Hypothalamus (tissue), 51 donors: ENCODE measurements around the gene DMD.
"Not testable (repeated sequence)": the region's sequence is repeated elsewhere in the genome, so short reads cannot be mapped to it uniquely, and the experiment has no call there.

Experiments
- DNase-seq, 51 donors: peaks; one replicate each; lab custom pipeline; 2025; lab: John Stamatoyannopoulos, UW

DMD gene

GRCh38 chrX:31483336-31483735 lies 1728.0 kb downstream of the DMD start:
- peak in 3 of 51 donors; percentile 0 for DNase-seq

- DNase-seq, result no peak
These were observed 1730.7 kb downstream of the DMD start for GRCh38 chrX:31480696-31481095.

GRCh38 chrX:31471229-31471628 lies 1740.1 kb downstream of the DMD start:
- no peak for DNase-seq

GRCh38 chrX:31470753-31471152 lies 1740.6 kb downstream of the DMD start:
- not testable (repeated sequence) for DNase-seq

- DNase-seq, result no peak
These were observed 1746.9 kb downstream of the DMD start for GRCh38 chrX:31464306-31464915.

GRCh38 chrX:31461266-31461665 lies 1750.1 kb downstream of the DMD start:
- DNase-seq, result no peak

- no peak for DNase-seq
These were observed 1752.0 kb downstream of the DMD start for GRCh38 chrX:31459361-31459760.

GRCh38 chrX:31449965-31450364 lies 1761.4 kb downstream of the DMD start:
- no peak for DNase-seq

GRCh38 chrX:31449081-31449480 lies 1762.3 kb downstream of the DMD start:
- DNase-seq, result no peak

GRCh38 chrX:31445542-31445941 lies 1765.8 kb downstream of the DMD start:
- no peak for DNase-seq

- DNase-seq, result no peak
These were observed 1767.7 kb downstream of the DMD start for GRCh38 chrX:31443654-31444053.

- no peak for DNase-seq
These were observed 1770.8 kb downstream of the DMD start for GRCh38 chrX:31440546-31440945.

- no peak for DNase-seq
These were observed 1774.9 kb downstream of the DMD start for GRCh38 chrX:31436424-31436823.

- DNase-seq, result peak in 20 of 51 donors; percentile 0 to 23 (median 1)
These were observed 1775.8 kb downstream of the DMD start for GRCh38 chrX:31435592-31435991.

- DNase-seq, result no peak
These were observed 1777.5 kb downstream of the DMD start for GRCh38 chrX:31433856-31434255.

- no peak for DNase-seq
These were observed 1781.4 kb downstream of the DMD start for GRCh38 chrX:31429915-31430314.

- DNase-seq, result peak in 14 of 51 donors; percentile 0 to 10 (median 1)
These were observed 1787.7 kb downstream of the DMD start for GRCh38 chrX:31423609-31424189.

- no peak for DNase-seq
These were observed 1789.9 kb downstream of the DMD start for GRCh38 chrX:31421441-31421840.

- DNase-seq, result no peak
These were observed 1790.6 kb downstream of the DMD start for GRCh38 chrX:31420711-31421151.

- no peak for DNase-seq
These were observed 1791.0 kb downstream of the DMD start for GRCh38 chrX:31420302-31420701.

- no peak for DNase-seq
These were observed 1814.2 kb downstream of the DMD start for GRCh38 chrX:31397119-31397518.

- no peak for DNase-seq
These were observed 1818.8 kb downstream of the DMD start for GRCh38 chrX:31392513-31392912.

- no peak for DNase-seq
These were observed 1822.4 kb downstream of the DMD start for GRCh38 chrX:31388946-31389345.
